SW 1271 (cell line): Measurements from ENCODE around the gene PRSS50.
"Not testable (repeated sequence)": the region's sequence is repeated elsewhere in the genome, so short reads cannot be mapped to it uniquely, and the experiment has no call there.

Source experiments
- DNase-seq, 2 experiments: peaks; one replicate each; lab custom pipeline; 2025; lab: John Stamatoyannopoulos, UW

The PRSS50 gene

GRCh38 chr3:46717447-46718231, at the start of gene PRSS50:
TSS of gene PRSS50 (minus strand) at chr3:46717869. CDS start at chr3:46717824, 45 bp downstream.
- DNase-seq, result no peak

- DNase-seq, result no peak
Observed at GRCh38 chr3:46764206-46764605, 46.5 kb upstream of the PRSS50 start.

DNA sequence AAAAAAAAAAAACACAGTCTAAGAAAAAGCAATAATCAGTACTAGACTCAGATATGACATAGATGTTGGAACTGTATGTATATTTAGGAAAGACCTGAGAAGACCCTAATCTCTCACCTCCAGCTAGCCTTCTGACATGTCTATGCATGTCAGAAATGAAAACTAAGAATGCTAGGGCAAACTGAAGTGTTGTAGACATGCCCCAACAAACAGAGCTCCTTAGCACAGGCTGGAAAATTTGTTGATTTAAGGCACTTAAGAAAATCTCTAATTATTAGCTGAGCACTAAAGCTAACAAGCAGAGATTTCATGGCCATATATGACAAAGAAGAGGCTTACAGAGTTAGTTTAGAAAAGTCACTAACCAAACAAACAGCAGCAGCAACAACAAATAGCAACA, 45.5 kb upstream of the PRSS50 start:
- DNase-seq, result no peak

DNA sequence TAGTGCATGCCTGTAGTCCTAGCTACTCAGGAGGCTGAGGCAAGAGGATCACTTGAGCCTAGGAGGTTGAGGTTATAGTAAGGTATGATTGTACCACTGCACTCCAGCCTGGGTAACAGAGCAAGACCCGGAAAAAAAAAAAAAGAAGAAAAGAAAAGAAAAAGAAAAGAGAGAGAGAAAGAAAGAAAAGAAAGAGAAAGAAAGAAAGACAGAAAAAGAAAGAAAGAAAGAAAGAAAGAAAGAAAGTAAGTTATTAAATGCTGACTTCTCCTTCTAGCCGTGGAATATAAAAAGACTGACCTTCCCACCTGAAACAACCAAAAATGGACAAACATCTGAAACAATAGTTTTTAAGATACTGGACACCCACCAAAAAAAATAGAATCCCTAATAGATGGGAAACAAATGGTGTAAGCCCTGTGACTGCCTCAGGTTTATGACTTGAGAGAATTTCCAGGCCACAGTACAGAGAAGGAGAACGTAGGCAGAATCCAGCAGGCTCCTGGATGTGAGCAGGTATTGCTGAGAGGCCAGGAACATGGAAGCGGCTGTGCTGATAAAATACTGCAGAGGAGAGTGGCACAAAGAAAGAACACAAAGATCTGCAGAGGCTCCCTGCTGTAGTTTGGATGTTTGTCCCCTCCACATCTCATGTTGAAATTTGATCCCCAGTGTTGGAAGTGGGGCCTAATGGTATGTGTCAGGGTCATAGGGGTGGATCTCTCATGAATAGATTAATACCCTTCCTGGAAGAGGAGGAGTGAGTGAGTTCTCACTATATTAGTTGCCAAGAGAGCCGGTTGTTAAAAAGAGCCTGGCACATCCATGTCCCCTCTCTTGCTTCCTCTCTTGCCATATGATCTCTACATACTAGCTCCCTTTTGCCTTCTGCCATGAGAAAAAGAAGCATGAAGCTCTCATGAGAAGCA, 41.8 kb upstream of the PRSS50 start:
- no peak for DNase-seq

DNA sequence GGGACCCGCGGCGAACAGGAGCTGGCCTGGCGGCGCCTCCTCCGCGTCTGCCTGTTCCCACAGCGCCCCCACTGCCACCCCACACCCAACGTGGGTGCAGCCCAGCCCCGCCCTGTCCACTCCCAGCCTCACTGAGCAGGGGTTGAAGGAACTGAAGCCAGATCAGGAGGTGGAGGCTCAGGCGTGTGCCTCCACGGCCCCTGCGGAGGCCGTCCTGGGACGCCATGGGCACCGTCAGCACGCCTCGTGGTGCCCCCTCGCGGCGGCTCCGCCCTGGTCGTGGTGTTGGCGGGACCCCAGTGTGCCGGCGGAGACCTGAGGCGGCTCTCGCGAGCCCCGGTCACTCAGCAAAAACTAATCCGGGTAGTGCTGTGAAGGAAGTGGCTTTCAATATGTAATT, 39.0 kb upstream of the PRSS50 start:
- no peak for DNase-seq

DNA sequence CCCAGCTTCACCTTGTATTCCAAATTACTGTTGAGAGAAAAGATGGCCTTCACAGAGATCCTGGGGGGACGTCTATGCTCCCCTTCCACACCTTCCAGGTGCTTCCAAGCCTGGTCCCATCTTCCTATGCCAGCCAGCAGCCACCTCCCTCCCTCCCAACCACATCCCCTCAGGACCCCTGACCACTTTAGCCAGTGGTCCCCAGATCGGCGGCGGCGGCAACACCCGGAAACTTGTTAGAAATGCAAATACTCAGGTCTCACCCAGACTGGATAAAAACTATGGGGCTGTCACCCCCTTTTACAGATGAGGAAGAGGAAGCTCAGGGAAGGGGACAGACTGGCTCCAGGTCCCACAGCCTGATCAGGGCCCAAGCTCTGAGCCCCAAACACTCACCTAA, 38.0 kb upstream of the PRSS50 start:
- DNase-seq, result no peak

GRCh38 chr3:46753127-46753526, 35.5 kb upstream of the PRSS50 start:
- DNase-seq, result not testable (repeated sequence)

GRCh38 chr3:46750555-46751038, 32.9 kb upstream of the PRSS50 start:
- no peak for DNase-seq

GRCh38 chr3:46749129-46749528, 31.5 kb upstream of the PRSS50 start:
- DNase-seq, result no peak

DNA sequence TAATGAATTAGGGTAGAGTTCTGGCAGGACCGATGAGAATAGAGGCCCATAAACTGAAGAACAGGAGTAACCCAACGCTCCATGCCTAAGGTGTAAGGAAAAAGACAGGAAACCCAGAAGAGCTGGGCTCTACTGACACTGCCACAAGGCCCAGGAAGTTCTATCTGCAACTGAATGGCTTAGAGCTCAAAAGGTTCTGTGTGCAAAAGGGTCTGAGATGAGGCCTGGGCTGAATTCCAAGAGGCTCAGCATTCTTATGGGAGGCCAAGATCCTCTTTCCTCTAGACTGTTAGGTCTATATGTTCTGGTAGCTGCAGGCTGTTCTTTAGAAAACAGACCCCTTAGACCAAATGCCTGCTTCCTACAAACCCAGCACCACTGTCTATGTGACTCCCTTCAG, 30.5 kb upstream of the PRSS50 start:
- DNase-seq, result no peak

DNA sequence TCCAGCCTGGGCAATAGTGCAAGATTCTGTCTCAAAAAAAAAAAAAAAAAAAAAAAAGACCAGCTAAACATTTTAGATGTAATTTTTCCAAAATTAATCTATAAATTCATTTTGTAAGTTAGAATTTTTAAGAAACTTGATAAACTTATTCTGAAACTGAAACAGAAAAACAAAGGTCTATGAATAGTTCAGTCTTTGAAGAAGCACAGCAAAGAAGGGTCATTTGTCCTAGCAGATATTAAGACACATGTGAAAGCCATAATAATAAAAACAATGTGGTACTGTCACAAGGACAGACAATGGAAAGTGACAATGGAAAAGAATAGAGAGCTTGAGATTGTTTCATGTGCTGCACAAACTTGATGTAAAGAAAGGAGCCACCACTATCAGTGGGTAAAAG, 29.0 kb upstream of the PRSS50 start:
- no peak for DNase-seq

- no peak for DNase-seq
Observed at GRCh38 chr3:46742992-46743585, 25.4 kb upstream of the PRSS50 start.

GRCh38 chr3:46739565-46739964, 21.9 kb upstream of the PRSS50 start:
- DNase-seq, result not testable (repeated sequence)

- DNase-seq, result no peak
Observed at GRCh38 chr3:46737329-46737731, 19.7 kb upstream of the PRSS50 start.

DNA sequence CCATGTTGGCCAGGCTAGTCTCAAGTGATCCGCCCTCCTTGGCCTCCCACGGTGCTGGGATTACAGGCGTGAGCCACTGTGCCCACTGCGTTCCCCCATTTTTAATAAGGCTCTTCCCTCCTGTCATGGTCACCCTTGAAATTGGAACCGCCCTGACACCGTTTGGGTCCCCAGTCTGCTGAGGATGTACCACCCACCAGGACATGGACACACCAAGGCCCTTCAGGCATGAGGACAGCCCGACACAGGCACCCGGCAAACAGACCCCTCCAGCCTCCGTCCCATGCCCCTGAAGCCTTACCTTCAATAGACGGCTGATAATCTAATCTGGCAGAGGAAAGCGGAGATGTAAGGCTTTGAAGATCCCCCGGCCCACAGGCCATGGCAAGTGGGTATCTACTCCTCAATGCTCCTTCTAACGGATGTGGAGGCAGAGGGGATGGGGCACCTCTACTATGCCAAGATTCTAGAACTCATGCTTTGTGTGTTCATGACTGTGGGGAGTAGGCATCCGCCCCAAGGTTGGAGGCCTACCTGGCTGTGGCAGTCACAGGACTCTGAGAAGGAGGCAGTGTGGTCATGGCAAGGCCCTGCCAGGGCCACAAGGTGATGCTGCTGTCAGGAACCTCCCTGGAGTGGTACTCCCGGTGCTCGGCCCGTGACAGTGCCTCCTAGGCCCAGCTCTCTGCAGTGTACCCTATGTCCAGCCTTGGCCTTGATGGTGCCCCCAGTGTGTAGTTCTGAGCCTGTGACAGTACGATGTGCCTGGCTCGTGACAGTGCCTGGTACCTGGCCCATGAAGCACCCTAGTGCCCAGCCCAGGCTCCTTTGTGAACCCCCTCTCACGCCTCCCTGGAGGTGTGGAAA, 18.6 kb upstream of the PRSS50 start:
- no peak for DNase-seq

GRCh38 chr3:46734773-46735172, 17.1 kb upstream of the PRSS50 start:
- DNase-seq, result no peak

GRCh38 chr3:46733026-46733800, 15.5 kb upstream of the PRSS50 start:
- DNase-seq, result no peak

DNA sequence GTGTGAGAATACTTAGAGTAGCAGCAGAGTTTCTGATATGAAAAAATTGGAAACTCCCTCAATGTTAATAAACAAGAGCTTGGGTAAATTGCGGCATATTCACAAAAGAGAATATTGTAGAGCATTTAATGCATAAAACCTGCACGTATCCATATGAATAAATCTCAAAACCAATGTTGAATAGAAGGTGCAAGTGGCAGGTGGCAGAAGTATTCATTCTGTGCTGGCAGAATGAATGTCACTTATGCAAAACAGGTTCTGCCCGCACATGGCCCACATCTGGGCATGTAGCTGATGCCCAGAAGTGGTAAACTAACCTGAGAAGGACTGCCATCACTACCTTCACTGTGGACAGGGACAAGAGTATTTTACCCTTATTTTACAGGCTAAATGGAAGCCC, 14.1 kb upstream of the PRSS50 start:
- DNase-seq, result no peak

- DNase-seq, result no peak
Observed at GRCh38 chr3:46730819-46731218, 13.2 kb upstream of the PRSS50 start.

- no peak for DNase-seq
Observed at GRCh38 chr3:46729038-46729437, 11.4 kb upstream of the PRSS50 start.
